Measurements from ENCODE around the gene SETD6.
"Not testable (repeated sequence)": the region's sequence is repeated elsewhere in the genome, so short reads cannot be mapped to it uniquely, and the experiment has no call there.

The SETD6 gene

GRCh38 chr16:58542291-58542690, 27.0 kb downstream of the SETD6 start:
- no peak for DNase-seq (ENCODE audit: low read depth)

GRCh38 chr16:58543685-58544084, 28.4 kb downstream of the SETD6 start:
- no peak for DNase-seq (ENCODE audit: low read depth)

- no peak for DNase-seq (ENCODE audit: low read depth)
These were observed 33.1 kb downstream of the SETD6 start for GRCh38 chr16:58548378-58548777.

GRCh38 chr16:58551496-58551895, 36.2 kb downstream of the SETD6 start:
- DNase-seq (ENCODE audit: low read depth) = no peak

- DNase-seq (ENCODE audit: low read depth) = no peak
These were observed 41.4 kb downstream of the SETD6 start for GRCh38 chr16:58556678-58557077.

GRCh38 chr16:58563235-58563634, 47.9 kb downstream of the SETD6 start:
- DNase-seq (ENCODE audit: low read depth) = no peak

- DNase-seq (ENCODE audit: low read depth) = no peak
These were observed 48.5 kb downstream of the SETD6 start for GRCh38 chr16:58563775-58564174.

- DNase-seq (ENCODE audit: low read depth) = not testable (repeated sequence)
These were observed 50.4 kb downstream of the SETD6 start for GRCh38 chr16:58565697-58566096.

Data from stromal cell of bone marrow (primary cell).